Osteoblast (primary cell): ENCODE data around the gene CAMK4. TPM values are rescaled to one million over a fixed set of nuclear protein-coding genes. Genes with fewer than 3 reads are reported as not detected.

ENCODE experiments used
- DNase-seq: peaks from one replicate; pipeline ENCODE4 v3.0.0; 2011; ENCODE audit warnings: low spot score, mixed read lengths; ENCODE audit not compliant: insufficient read length; ENCODE audit errors: missing footprints
- H2AFZ ChIP-seq: 2 replicates; pipeline ENCODE4 v1.6.0; 2011; ENCODE audit warnings: mild to moderate bottlenecking, low read length
- H3K27ac ChIP-seq: 2 replicates; pipeline ENCODE4 v1.5.1; 2011; ENCODE audit warnings: mild to moderate bottlenecking, low read depth, low read length, moderate library complexity
- H3K27me3 ChIP-seq: 2 replicates; pipeline ENCODE4 v1.6.0; 2012; ENCODE audit warnings: mild to moderate bottlenecking, control low read depth, inconsistent platforms, low read length, moderate library complexity; ENCODE audit not compliant: insufficient read depth
- H3K36me3 ChIP-seq: 2 replicates; pipeline ENCODE4 v1.5.1; 2011; ENCODE audit warnings: mild to moderate bottlenecking, low read length, control low read depth, moderate library complexity; ENCODE audit not compliant: insufficient read depth
- H3K4me1 ChIP-seq: 2 replicates; pipeline ENCODE4 v1.5.1; 2011; ENCODE audit warnings: mild to moderate bottlenecking, low read length, control low read depth, moderate library complexity; ENCODE audit not compliant: insufficient read depth
- H3K4me2 ChIP-seq: 2 replicates; pipeline ENCODE4 v1.6.0; 2011; ENCODE audit warnings: mild to moderate bottlenecking, low read length; ENCODE audit not compliant: insufficient read depth
- H3K4me3 ChIP-seq: fragments of 200-600 bp; sonication (generic); 3 replicates; pipeline ENCODE4 v1.5.1; 2012; ENCODE audit warnings: mild to moderate bottlenecking, low read length, inconsistent platforms; ENCODE audit not compliant: insufficient read depth
- H3K79me2 ChIP-seq: 2 replicates; pipeline ENCODE4 v1.6.0; 2012; ENCODE audit warnings: mild to moderate bottlenecking, low read length, control low read depth, inconsistent platforms; ENCODE audit not compliant: insufficient read depth
- H3K9me3 ChIP-seq: 2 replicates; pipeline ENCODE4 v1.5.1; 2011; ENCODE audit warnings: low read depth, low read length, control low read depth
- H4K20me1 ChIP-seq: 2 replicates; pipeline ENCODE4 v1.6.0; 2012; ENCODE audit warnings: mild to moderate bottlenecking, low read length, control low read depth; ENCODE audit not compliant: insufficient read depth
- CTCF ChIP-seq: IDR thresholded peaks from 2 replicates; pipeline ENCODE4 v1.5.1; 2011; ENCODE audit warnings: mild to moderate bottlenecking, low read depth, low read length, moderate library complexity; ENCODE audit errors: extremely low read depth
- total RNA-seq: library from RNA; depleted of rRNA; stranded (reverse); fragments of >200 nt; gene quantifications from 2 replicates; pipeline ENCODE4 v1.2.3, GENCODE V29; 2012

CAMK4 gene
- total RNA-seq, 1 donor, result 0.72 TPM

- peaks cover 37% of the 10 kb centered on the region for H3K36me3 ChIP-seq
Observed at GRCh38 chr5:111498346-111498745, 274.2 kb downstream of the CAMK4 start.

GRCh38 chr5:111502956-111503355 is 278.8 kb downstream of the CAMK4 start:
- peaks cover 34% of the 10 kb centered on the region for H3K36me3 ChIP-seq
- no peaks in the 10 kb centered on the region for H4K20me1 ChIP-seq
- no peak for TF ChIP-seq CTCF
- H3K4me3 ChIP-seq, result no peak overlapping the region
- H2AFZ ChIP-seq, result no peak overlapping the region
- H3K4me2 ChIP-seq, result no peak overlapping the region
- H3K79me2 ChIP-seq, result peaks cover 32% of the 10 kb centered on the region
- peak overlapping the region; percentile 21 for H3K27ac ChIP-seq
- H3K4me1 ChIP-seq, result peaks cover 8% of the 10 kb centered on the region
- H3K27me3 ChIP-seq, result no peaks in the 10 kb centered on the region
- DNase-seq, result no peak
- no peaks in the 10 kb centered on the region for H3K9me3 ChIP-seq

More at GRCh38 chr5:111498346-111498745, 274.2 kb downstream of the CAMK4 start:
- Histone ChIP-seq H3K27me3 (no peaks in the 10 kb centered on the region), H3K4me1 (peaks cover 6% of the 10 kb centered on the region), H2AFZ (peak overlapping the region; percentile 23), H3K27ac (no peak overlapping the region), H3K4me2 (peak overlapping the region; percentile 51), H4K20me1 (no peaks in the 10 kb centered on the region), H3K79me2 (peaks cover 8% of the 10 kb centered on the region), H3K9me3 (no peaks in the 10 kb centered on the region), H3K4me3 (no peak overlapping the region)
- no peak for TF ChIP-seq CTCF
- no peak for DNase-seq

- H3K36me3 ChIP-seq, result peaks cover 17% of the 10 kb centered on the region
- H2AFZ ChIP-seq, result no peak overlapping the region
- H3K4me1 ChIP-seq, result peaks cover 5% of the 10 kb centered on the region
- no peaks in the 10 kb centered on the region for H3K27me3 ChIP-seq
- no peak for DNase-seq
- H3K4me2 ChIP-seq, result no peak overlapping the region
- no peaks in the 10 kb centered on the region for H4K20me1 ChIP-seq
- no peak overlapping the region for H3K27ac ChIP-seq
- peaks cover 53% of the 10 kb centered on the region for H3K79me2 ChIP-seq
- no peak overlapping the region for H3K4me3 ChIP-seq
- no peak for TF ChIP-seq CTCF
- no peaks in the 10 kb centered on the region for H3K9me3 ChIP-seq
Observed at GRCh38 chr5:111505096-111505495, 280.9 kb downstream of the CAMK4 start.

GRCh38 chr5:111507276-111507675 is 283.1 kb downstream of the CAMK4 start:
- Histone ChIP-seq H3K27ac (no peak overlapping the region), H3K36me3 (peaks cover 4% of the 10 kb centered on the region), H3K4me1 (peaks cover 8% of the 10 kb centered on the region), H3K27me3 (no peaks in the 10 kb centered on the region), H3K9me3 (no peaks in the 10 kb centered on the region), H3K4me2 (no peak overlapping the region), H3K4me3 (no peak overlapping the region), H2AFZ (no peak overlapping the region), H4K20me1 (no peaks in the 10 kb centered on the region), H3K79me2 (peaks cover 67% of the 10 kb centered on the region)
- no peak for DNase-seq
- no peak for TF ChIP-seq CTCF
